Measurements from ENCODE around the gene MAMDC4. TPM values are rescaled to one million over a fixed set of nuclear protein-coding genes. Genes with fewer than 3 reads are reported as not detected.
"Not testable (repeated sequence)": the region's sequence is repeated elsewhere in the genome, so short reads cannot be mapped to it uniquely, and the experiment has no call there.

Gene MAMDC4
- total RNA-seq, 2 donors from 2014 or later, result 3.4 TPM

DNA sequence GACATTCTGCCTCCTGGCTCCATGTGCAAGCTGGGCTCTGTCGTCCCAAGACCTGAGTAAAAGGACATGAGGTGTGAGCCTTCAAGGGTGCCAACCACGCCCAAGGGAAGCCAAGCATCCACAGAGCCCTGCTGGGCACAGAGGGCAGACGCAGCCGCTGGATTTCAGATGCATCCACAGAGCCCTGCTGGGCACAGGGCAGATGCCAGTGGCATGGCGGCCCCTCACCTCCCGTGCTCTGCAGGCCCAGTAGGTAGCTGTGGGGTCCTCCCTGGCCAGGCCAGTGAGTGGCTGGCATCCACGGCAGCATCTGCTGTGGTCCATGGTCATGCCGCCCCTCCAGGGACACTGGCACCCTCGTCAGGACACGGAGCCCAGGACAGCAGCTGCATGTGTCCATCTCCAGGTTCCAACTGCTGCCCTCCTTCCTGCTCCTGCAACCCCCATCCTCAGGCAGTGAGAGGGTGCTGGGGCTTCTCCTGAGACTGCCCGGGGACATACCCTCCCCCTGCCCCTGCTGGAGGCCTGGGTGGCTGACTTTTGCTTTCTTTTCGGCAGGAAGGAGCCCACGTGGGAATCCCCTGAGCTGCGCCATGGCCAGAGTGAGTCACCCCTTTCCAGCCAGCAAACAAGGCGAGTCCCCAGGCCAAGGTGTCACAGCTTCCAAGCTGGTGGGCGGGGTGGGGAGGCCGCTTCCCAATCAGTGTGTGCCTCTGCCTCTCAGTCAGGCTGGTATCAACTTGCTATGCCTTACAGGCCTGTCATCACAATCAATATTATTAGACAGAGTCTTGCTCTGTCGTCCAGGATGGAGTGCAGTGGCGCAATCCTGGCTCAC, 30.2 kb downstream of the MAMDC4 start:
- ATAC-seq, result peak; percentile 62

GRCh38 chr9:136882947-136883283, 30.8 kb downstream of the MAMDC4 start:
- H3K27me3 Mint-ChIP-seq; H3K9me3 ChIP-seq (ENCODE audit: control insufficient read depth, low read length, poor library complexity, severe bottlenecking); H3K36me3 Mint-ChIP-seq (ENCODE audit: low read depth); ATAC-seq; DNase-seq: not testable (repeated sequence)
- Mint-ChIP-seq H3K27ac (peak overlapping the region; percentile 96), H3K4me3 (peak overlapping the region; percentile 87), H3K4me1 (peaks cover 18% of the 10 kb centered on the region)

More for the DNA sequence above, 30.2 kb downstream of the MAMDC4 start:
- Mint-ChIP-seq H3K36me3 (ENCODE audit: low read depth) (no peaks in the 10 kb centered on the region), H3K27ac (peak overlapping the region; percentile 96), H3K4me3 (peak overlapping the region; percentile 87), H3K27me3 (no peaks in the 10 kb centered on the region), H3K4me1 (peaks cover 14% of the 10 kb centered on the region)
- H3K9me3 ChIP-seq (ENCODE audit: control insufficient read depth, low read length, poor library complexity, severe bottlenecking), result no peaks in the 10 kb centered on the region
- DNase-seq, result peak; percentile 68 to 84 (median 68)

GRCh38 chr9:136883670-136884069, 31.5 kb downstream of the MAMDC4 start:
- H3K36me3 Mint-ChIP-seq (ENCODE audit: low read depth); ATAC-seq; H3K27me3 Mint-ChIP-seq; DNase-seq; H3K9me3 ChIP-seq (ENCODE audit: control insufficient read depth, low read length, poor library complexity, severe bottlenecking); H3K27ac Mint-ChIP-seq: not testable (repeated sequence)
- peak overlapping the region; percentile 87 for H3K4me3 Mint-ChIP-seq
- H3K4me1 Mint-ChIP-seq, result peaks cover 18% of the 10 kb centered on the region

DNA sequence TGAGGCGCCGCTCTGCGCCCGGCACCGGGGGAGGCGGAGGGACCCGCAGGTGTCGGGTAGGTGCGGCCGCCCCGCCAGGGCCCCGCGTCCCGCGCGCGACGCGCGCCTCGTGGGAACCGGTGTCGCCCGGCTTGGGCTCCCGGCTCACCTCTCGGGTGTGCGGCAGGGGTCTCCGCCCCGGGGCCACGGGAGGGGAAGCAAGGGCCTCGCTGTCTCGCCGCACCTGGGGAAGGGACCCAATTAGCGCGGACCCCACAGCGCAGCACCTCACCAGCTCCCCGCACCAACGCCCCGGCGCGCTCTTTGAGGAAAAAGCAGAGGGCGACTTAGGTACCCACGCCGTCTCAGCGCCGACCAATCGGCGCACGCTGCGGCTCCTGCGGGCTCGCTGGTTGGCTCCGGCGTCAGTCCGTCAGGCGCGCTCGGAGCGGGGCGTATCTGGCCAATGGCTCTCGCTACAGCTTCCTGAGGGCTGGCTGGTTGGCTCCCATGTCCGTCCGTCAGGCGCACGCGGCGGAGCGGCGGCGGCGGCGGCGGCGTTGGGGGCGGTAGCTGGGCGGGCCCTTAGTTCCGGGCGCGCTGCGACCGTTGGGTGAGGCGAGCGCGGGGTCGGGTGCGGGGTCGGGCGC, 33.9 kb downstream of the MAMDC4 start, which contains the start of gene TRAF2:
Gene TRAF2 (plus strand): TSS at position 567 of the 629 bp plus-strand sequence. CDS start 12,225 bp downstream, outside the sequence.
- ATAC-seq (peak; percentile 90), DNase-seq (peak; percentile 95 to 97 (median 97))
- H3K4me3 Mint-ChIP-seq, result peak within 1 kb of the TSS; percentile 88
- H3K9me3 ChIP-seq (ENCODE audit: control insufficient read depth, low read length, poor library complexity, severe bottlenecking), result no peaks in the 10 kb centered on the region
- peaks cover 18% of the 10 kb centered on the region for H3K4me1 Mint-ChIP-seq
- no peaks in the 10 kb centered on the region for H3K27me3 Mint-ChIP-seq
- H3K36me3 Mint-ChIP-seq (ENCODE audit: low read depth), result no peaks in the 10 kb centered on the region
- H3K27ac Mint-ChIP-seq, result peak within 1 kb of the TSS; percentile 95

DNA sequence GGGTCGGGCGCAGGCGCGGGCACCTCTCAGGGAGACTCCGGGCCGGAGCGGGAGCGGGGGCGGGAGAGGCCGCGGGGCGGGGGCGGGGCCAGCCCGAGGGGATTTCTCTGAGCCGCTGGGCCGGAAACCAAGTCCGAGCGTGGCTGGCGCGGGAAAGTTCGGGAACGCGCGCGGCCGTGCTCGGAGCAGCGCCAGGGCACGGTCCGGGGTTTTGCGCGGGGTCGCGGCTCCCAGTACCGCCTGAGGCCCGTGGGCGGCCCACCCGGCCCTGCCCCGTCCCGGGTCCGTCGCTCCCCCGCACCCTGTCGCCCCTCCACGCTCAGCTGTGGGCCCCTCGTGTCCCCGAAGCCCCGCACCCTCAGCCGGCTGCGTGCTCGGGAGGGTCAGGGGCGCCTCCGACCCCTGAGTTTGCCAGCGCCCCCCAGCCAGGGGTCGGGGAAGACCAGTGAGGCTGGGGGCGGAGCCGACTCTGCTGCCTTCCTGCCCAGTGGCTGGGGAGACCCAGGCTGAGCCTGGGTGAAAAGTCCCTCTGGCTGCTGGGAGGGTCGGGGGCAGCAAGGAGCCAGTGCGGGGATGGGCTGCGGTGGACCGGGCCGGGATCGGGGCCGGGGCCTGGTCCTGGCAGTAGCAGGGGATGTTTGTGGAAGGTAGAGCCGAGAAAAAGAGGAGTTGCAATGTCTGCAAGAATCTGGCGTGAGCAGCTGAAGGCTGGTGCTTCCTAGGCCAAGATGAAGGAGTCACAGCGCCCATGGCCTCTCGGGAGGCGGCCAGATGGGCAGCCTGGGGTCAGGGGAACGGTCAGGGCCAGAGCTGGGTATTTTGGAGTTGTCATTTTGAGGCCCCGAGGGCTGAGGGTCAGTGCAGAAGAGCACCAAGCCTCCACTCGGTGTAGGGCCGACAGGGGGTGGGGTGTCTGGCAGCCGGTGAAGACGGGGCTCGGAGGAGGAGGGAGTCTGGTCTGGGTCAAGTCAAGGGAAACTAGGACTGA, 34.8 kb downstream of the MAMDC4 start:
- Mint-ChIP-seq H3K36me3 (ENCODE audit: low read depth) (no peaks in the 10 kb centered on the region), H3K4me3 (peak overlapping the region; percentile 88), H3K27me3 (no peaks in the 10 kb centered on the region), H3K27ac (peak overlapping the region; percentile 95), H3K4me1 (peaks cover 15% of the 10 kb centered on the region)
- DNase-seq (peak; percentile 75 to 82 (median 80)), ATAC-seq (peak; percentile 64)
- H3K9me3 ChIP-seq (ENCODE audit: control insufficient read depth, low read length, poor library complexity, severe bottlenecking), result no peaks in the 10 kb centered on the region

GRCh38 chr9:136888454-136888853, 36.3 kb downstream of the MAMDC4 start:
- H3K27ac Mint-ChIP-seq, result no peak overlapping the region
- peaks cover 12% of the 10 kb centered on the region for H3K4me1 Mint-ChIP-seq
- no peaks in the 10 kb centered on the region for H3K36me3 Mint-ChIP-seq (ENCODE audit: low read depth)
- H3K4me3 Mint-ChIP-seq, result no peak overlapping the region
- no peaks in the 10 kb centered on the region for H3K27me3 Mint-ChIP-seq
- H3K9me3 ChIP-seq (ENCODE audit: control insufficient read depth, low read length, poor library complexity, severe bottlenecking), result no peaks in the 10 kb centered on the region
- DNase-seq (no peak), ATAC-seq (no peak)

GRCh38 chr9:136889858-136890257, 37.7 kb downstream of the MAMDC4 start:
- Mint-ChIP-seq H3K36me3 (ENCODE audit: low read depth) (no peaks in the 10 kb centered on the region), H3K27ac (peak overlapping the region; percentile 9)

DNA sequence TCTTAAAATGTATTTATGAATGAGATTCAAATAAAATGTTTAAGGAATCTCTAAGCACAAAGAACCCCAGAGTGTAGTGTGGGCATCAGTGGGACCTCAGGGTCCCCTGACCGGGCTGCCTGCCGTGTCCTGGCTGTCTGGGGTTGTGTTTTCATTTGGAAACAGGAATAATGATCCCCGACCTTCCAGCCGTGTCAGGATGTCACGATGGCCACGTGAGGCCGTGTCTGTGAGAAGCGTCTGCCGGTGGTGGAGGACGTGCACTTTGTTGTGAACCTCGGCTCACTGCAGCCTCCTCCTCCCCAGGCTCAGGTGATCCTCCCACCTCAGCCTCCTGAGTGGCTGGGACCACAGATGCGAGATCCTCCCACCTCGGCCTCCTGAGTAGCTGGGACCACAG, 38.5 kb downstream of the MAMDC4 start:
- no peak overlapping the region for H3K4me3 Mint-ChIP-seq
- H3K27me3 Mint-ChIP-seq, result no peaks in the 10 kb centered on the region
- peaks cover 20% of the 10 kb centered on the region for H3K4me1 Mint-ChIP-seq
- ATAC-seq (no peak), DNase-seq (no peak)
- H3K27ac Mint-ChIP-seq, result no peak overlapping the region
- H3K9me3 ChIP-seq (ENCODE audit: control insufficient read depth, low read length, poor library complexity, severe bottlenecking), result no peaks in the 10 kb centered on the region
- H3K36me3 Mint-ChIP-seq (ENCODE audit: low read depth), result no peaks in the 10 kb centered on the region

More at GRCh38 chr9:136889858-136890257, 37.7 kb downstream of the MAMDC4 start:
- no peak for ATAC-seq
- H3K9me3 ChIP-seq (ENCODE audit: control insufficient read depth, low read length, poor library complexity, severe bottlenecking), result no peaks in the 10 kb centered on the region
- DNase-seq, result no peak
- Mint-ChIP-seq H3K4me1 (peaks cover 20% of the 10 kb centered on the region), H3K4me3 (no peak overlapping the region), H3K27me3 (no peaks in the 10 kb centered on the region)

DNA sequence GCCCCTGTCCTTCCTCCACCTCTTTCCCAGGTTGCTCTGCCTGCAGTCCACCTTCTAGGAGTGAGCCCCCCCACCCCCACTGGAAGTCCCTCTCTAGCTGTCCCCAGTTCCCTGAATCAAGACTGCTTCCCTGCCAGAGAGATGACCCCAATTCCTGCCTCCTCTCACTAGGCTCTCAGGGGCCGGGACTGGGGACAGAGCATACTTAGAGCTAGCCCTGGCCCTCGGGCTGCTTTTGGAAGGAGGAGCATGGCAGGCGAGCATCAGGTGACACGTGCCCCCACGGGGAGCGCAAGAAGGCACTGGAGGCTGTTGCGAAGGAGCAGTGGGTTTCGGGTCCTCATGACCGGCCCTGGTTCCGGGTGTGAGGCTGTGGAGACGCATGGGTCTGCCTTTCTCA, 43.9 kb downstream of the MAMDC4 start:
- H3K9me3 ChIP-seq (ENCODE audit: control insufficient read depth, low read length, poor library complexity, severe bottlenecking), result no peaks in the 10 kb centered on the region
- Mint-ChIP-seq H3K4me3 (no peak overlapping the region), H3K4me1 (peaks cover 19% of the 10 kb centered on the region), H3K27ac (peak overlapping the region; percentile 92), H3K36me3 (ENCODE audit: low read depth) (no peaks in the 10 kb centered on the region), H3K27me3 (no peaks in the 10 kb centered on the region)
- no peak for DNase-seq
- ATAC-seq, result no peak

- H3K4me1 Mint-ChIP-seq, result peaks cover 33% of the 10 kb centered on the region
- H3K36me3 Mint-ChIP-seq (ENCODE audit: low read depth), result no peaks in the 10 kb centered on the region
- H3K27me3 Mint-ChIP-seq, result no peaks in the 10 kb centered on the region
- H3K9me3 ChIP-seq (ENCODE audit: control insufficient read depth, low read length, poor library complexity, severe bottlenecking), result no peaks in the 10 kb centered on the region
- ATAC-seq, result no peak
- peak overlapping the region; percentile 97 for H3K27ac Mint-ChIP-seq
- no peak for DNase-seq
- no peak overlapping the region for H3K4me3 Mint-ChIP-seq
Measured at GRCh38 chr9:136898483-136899100, 46.4 kb downstream of the MAMDC4 start.

- Mint-ChIP-seq H3K27me3 (no peaks in the 10 kb centered on the region), H3K4me3 (no peak overlapping the region), H3K27ac (peak overlapping the region; percentile 97), H3K36me3 (ENCODE audit: low read depth) (no peaks in the 10 kb centered on the region), H3K4me1 (peaks cover 31% of the 10 kb centered on the region)
- DNase-seq, result no peak
- no peaks in the 10 kb centered on the region for H3K9me3 ChIP-seq (ENCODE audit: control insufficient read depth, low read length, poor library complexity, severe bottlenecking)
- no peak for ATAC-seq
Measured at GRCh38 chr9:136899196-136899595, 47.0 kb downstream of the MAMDC4 start.

GRCh38 chr9:136900556-136900955, 48.4 kb downstream of the MAMDC4 start:
- H3K4me3 Mint-ChIP-seq, result no peak overlapping the region
- no peak for ATAC-seq
- H3K4me1 Mint-ChIP-seq, result peaks cover 28% of the 10 kb centered on the region
- DNase-seq, result no peak
- H3K27me3 Mint-ChIP-seq, result no peaks in the 10 kb centered on the region
- no peaks in the 10 kb centered on the region for H3K36me3 Mint-ChIP-seq (ENCODE audit: low read depth)
- H3K9me3 ChIP-seq (ENCODE audit: control insufficient read depth, low read length, poor library complexity, severe bottlenecking), result no peaks in the 10 kb centered on the region
- H3K27ac Mint-ChIP-seq, result peak overlapping the region; percentile 97

Data from T-helper 17 cell (primary cell).